ENCODE results near the gene FRAS1.

DNA sequence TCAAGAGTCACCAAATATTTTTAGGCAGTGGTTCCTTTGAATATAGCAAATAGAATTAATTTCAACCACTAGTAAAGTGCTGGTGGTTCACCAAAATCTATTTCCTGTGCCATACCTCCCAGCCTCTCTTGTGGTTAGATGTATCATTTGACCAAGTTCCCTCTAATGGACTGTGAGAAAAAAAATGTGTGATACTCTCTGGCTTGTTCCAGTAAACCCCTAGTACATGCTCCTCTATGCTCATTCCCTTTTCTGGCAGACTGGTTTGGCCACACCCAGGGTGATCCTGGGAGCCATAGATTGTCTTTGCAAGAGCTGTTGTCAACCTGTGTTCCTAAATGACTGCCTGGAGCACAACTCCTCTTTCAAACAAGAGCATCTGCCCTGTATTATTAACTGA lies 109.5 kb downstream of the FRAS1 start:
- TF ChIP-seq EZH2 (IDR thresholded peaks at IDR 0.05; ENCODE audit: borderline replicate concordance, low read depth, low read length, severe bottlenecking) (no peak), POLR2A (IDR thresholded peaks at IDR 0.05; ENCODE audit: low read depth, low read length) (no peak), POLR2AphosphoS5 (IDR thresholded peaks at IDR 0.05; ENCODE audit: insufficient read depth, low read depth, low read length) (no peak), FOS (IDR thresholded peaks at IDR 0.05; ENCODE audit: borderline replicate concordance, insufficient read depth, low read length) (no peak), MYC (IDR thresholded peaks at IDR 0.05; ENCODE audit: low read depth, low read length) (no peak)
- TF ChIP-seq, protein P1, sequence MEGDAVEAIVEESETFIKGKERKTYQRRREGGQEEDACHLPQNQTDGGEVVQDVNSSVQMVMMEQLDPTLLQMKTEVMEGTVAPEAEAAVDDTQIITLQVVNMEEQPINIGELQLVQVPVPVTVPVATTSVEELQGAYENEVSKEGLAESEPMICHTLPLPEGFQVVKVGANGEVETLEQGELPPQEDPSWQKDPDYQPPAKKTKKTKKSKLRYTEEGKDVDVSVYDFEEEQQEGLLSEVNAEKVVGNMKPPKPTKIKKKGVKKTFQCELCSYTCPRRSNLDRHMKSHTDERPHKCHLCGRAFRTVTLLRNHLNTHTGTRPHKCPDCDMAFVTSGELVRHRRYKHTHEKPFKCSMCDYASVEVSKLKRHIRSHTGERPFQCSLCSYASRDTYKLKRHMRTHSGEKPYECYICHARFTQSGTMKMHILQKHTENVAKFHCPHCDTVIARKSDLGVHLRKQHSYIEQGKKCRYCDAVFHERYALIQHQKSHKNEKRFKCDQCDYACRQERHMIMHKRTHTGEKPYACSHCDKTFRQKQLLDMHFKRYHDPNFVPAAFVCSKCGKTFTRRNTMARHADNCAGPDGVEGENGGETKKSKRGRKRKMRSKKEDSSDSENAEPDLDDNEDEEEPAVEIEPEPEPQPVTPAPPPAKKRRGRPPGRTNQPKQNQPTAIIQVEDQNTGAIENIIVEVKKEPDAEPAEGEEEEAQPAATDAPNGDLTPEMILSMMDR (IDR thresholded peaks at IDR 0.05; ENCODE audit: extremely low read depth in 1 of 2, insufficient read depth in 1 of 2, low read depth in 1 of 2, low read length in 2 of 2) = no peak

Measured in endothelial cell of umbilical vein (primary cell).